ENCODE data around the gene CEP131.
A peak's percentile ranks its signal among the peaks of the same experiment; 100 is the strongest.
"Not testable (repeated sequence)": the region's sequence is repeated elsewhere in the genome, so short reads cannot be mapped to it uniquely, and the experiment has no call there.

The CEP131 gene

DNA sequence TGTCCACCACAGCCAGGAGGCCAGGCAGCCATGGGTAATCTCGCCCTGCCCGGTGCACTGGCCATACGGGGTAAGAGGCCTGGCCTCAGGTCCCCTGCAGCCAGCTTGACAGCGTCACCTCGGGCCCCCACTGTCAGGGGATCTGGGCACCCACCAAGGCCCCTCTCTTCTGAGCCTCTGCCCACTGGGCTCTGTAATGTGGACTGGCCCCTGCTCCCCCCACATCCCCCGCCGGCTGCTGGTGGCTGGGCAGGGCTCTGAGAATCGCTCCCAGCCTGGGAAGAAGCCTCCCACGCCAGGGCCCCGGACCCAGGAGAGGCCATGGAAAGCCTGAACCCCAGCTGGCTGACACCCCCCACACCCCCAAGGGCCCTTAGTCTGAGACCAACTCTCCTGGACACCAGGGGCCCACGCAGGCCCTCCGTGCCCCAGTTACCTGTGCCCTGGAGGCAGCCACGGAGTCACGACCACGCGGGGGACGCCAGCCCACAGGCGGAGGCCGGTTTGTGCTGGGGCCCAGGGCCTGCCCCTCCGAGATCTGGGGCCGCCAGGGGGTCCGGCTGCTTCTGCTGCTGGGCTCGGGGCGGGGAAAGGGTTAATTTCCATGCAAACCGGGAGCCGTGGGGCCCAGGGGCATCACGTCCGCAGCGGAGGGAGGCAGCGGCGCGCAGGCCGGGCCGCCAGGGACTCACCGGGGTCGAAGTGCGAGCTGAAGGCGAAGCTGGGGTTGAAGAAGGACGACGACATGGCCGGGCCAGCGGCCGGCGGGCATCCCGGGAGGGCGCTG, 57.3 kb downstream of the CEP131 start, which contains the start of gene PVALEF:
Gene PVALEF, plus strand, starts transcription at position 262 of the 787 bp plus-strand sequence. CDS start 15,720 bp downstream, outside the sequence.
- DNase-seq (ENCODE audit: low spot score), result peak; percentile 69

DNA sequence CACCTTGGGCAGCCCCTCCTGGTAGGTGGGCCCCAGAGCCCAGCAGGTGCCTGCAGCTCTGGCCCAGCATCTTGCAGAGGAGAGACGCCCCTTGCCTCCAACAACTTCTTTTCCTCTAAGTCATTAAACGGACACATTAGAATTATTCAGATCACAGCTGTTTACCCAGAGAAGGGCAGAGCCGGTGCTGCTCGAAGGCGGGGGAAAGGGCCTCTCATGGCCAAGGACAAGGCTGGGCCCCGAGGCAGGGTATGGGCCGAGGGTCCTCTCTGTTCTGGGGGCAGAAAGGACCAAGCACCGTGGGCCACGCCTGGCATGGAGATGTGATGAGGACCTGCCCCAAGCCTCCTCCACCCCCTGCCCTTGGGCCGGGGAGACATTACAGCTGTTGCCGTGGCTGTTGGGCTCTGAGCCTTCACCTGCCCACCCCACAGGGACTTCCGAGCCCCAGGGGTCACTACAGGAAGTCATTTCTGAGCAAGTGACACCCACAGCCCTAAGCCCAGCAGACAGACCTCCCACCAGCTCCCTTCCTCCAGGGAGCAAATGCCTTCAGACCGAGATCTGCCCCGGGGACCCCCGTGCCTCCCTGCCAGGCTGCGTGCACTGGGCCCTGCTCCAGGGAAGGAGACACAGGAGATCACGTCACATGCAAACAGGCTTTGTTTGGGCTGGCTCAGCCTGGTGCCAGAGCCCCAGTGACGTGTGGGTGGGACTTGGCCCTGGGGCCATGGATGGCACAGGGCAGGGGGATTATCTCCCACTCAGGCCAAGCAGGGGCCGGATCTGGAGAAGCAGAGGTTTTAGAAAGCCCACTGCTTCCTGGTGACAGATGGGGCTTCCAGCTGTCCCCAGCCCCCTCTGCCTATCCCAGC, 58.2 kb downstream of the CEP131 start:
- DNase-seq (ENCODE audit: low spot score), result peak; percentile 77

DNA sequence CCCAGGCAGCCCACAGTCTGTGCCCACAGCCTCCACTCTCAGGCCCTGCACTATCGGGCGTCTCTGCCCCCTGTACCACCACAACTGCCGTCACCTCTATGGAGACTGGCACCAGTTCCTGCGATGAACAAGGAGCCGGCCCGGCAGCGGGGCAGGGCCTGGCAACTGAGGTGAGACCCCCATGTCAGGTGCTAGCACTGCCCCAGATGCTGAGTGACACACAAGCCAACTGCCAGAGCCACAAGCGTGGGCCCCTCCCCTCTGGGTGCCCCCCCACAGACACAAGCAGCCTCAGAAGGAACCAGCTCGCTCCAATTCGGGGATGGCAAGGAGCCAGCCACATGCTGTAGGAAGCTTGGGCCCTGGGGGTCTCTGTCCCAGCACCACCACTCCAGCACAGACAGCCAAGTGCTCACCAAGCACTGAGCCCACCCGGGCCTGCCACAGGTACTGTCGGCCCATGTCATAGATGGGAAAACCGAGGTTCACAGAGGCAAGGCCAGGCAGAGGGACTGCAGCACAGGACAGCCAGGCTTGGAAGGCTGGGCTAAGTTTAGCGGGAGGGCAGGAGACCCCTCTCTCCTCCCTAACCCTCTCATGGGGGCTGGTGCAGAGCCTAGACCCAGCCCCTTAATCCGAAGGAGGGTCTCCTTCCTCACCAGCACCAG, 58.9 kb downstream of the CEP131 start:
- no peak for DNase-seq (ENCODE audit: low spot score)

DNA sequence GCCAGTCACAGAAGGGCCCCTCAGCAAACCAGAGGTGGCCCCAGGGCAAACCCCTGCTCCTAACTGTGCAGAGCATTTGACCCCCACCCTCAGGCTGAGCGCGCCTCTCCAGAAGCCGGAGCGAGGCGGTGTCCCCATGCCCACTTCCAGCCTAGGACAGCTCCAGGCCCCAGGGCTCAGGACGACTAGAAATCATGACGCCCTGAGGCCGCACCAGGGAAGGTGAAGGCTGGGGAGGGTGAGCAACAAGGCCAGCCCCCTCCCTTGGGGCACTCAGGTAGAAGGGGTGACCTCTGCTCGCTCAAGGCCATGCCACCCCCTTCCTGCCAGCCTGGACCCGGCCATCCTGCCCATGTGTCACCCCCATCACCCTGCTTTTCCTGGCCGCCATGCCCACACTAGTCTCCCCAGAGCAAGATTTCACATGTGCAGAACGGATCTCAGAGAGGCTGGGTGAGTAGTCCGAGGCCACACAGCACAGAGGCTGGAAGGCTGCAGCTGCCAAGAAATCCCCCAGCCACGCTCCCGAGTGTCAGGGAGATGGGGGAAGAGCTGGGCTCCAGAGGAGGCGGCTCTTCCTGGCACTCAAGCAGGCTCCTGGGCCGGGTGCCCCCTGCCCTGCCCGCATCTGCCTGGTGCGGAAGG, 59.6 kb downstream of the CEP131 start:
- no peak for DNase-seq (ENCODE audit: low spot score)

DNA sequence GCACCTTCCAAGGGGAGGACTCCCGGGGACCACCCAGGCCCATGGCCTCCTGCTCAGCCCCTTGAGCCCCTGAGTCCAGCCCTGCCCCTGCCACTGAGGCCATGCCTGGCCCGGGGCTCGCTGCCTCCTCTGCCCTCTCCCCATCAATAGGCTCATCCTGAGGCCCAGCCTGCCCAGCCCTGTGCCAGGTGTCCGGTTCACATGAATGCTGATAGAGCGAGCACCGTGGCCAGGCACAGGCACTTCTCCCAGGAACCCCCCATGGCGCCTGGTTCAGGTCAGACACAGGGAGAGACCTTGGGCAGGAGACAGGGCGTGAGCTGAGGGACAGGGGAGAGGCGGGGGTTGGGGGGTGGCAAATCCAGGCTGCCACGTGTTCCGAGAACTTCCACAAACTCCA, 60.3 kb downstream of the CEP131 start:
- DNase-seq (ENCODE audit: low spot score), result no peak

DNA sequence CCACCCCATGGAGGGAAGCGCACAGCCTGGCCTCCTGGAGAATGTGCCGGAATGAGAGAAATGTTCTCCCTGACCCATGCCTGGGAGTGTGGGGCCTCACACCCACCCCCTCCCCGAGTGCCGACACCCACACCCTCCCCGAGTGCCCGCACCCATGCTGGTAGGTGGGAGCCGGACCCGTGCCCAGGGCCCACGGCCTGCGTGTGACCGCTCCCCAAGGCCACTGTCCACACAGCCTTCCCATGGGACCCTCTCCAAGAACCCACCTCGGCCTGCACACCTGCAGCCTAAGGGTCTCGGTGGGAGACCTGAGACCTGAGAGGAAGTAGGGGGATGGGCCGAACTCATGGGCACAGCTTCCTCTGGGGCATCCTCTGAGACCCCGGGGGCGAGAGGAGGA, 60.8 kb downstream of the CEP131 start:
- DNase-seq (ENCODE audit: low spot score), result no peak

DNA sequence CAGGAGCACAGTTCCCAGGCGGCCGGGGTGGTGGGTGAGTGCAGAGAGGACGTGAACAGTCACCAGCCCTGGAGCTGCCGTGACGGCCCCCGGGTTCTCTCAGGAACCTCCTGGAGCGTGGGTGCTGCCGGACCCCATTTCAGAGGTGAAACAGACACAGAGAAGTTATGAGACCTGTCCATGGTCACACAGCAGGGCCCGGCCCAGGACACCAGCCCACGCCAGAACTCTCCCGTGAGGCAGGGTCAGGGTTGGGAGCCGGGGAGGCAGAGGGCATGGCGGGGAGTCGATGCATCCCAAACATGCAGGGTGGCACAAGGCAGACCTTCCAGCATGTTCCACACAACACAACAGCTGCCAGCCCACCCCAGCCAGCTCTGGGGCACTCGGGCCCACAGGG, 61.2 kb downstream of the CEP131 start:
- DNase-seq (ENCODE audit: low spot score), result no peak

DNA sequence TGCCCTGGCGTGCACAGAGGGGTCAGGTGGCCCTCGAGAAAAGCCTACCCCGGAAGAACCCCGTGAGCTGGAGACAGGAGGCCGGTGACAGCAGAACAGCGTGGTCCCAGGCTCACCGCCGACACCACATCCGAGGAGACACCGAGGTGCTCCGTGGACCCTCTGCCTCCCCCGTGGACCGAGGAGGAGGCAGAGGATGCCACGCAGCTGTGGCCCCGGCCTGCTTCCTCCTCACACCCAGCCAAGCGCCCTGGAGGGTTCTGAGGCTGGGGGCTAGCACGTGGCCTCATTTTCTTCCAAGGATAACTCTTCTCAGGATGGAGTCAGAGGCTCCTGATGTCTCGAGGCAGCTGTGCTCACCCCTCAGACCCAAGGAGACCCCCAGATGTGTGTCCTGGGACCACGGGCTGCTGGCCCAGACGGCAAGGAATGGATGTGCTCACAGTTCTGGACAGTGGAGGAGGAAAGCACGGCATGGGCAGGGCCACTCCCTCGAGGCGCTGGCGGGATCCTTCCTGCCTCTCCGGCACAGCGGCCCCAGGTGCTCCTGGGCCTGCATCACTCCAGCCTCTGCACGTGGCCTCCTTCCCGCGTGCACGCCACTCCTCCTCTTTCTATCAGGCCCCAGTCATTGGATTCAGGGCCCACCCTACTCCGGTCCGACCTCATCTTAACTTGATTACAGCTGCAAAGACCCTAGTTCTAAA, 61.9 kb downstream of the CEP131 start:
- no peak for DNase-seq (ENCODE audit: low spot score)

DNA sequence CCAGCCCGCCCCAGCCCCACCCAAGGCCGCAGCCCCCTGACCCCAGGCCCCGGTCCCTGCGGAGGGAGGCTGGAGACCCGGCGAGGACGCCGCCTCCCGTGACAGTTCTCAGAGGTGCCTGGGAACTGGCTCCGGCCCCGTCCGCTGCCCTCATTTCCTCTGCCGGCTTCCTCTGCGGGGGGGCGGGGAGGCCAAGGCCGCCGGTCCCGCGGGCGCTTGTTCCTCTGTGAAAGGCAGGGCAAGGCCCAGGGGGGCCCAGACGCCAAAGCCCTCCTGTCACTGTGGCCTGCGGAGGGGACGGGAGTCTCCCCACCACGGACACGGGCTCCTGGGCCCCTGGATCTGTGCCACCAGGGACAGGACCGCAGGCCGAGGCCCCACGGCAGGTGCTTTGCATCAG, 62.5 kb downstream of the CEP131 start:
- no peak for DNase-seq (ENCODE audit: low spot score)

DNA sequence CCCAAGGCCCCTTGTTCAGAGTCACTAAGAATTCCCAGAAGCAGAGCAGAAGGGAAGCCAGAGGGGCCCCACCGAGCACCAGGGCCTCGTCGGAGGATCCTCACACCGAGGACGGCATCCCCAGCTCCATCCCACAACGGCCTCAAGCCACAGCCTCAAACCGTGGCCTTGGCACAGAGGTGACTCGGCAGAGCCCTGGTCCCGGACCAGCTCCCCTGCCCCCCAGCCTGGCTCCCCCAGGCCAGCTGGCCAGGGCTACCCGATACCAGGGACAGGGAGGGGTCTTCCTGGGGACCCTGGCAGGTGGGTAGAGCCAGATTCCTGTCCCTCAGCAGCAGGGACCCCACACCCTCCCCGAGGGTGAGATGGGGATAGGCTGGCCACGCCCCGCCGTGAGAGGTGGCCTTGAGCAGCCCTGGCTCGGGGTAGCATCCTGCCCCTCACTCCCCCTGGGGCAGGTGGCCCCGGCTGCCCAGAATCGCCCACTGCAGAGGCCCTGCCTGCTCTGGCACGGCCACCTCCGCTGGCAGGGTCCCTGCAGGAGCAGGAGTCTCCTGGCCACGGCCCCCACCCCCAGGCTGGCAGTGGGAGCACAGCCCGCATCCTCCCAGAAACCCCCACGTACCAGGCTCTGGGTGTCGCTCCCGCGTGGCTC, 63.0 kb downstream of the CEP131 start:
- DNase-seq (ENCODE audit: low spot score), result no peak

DNA sequence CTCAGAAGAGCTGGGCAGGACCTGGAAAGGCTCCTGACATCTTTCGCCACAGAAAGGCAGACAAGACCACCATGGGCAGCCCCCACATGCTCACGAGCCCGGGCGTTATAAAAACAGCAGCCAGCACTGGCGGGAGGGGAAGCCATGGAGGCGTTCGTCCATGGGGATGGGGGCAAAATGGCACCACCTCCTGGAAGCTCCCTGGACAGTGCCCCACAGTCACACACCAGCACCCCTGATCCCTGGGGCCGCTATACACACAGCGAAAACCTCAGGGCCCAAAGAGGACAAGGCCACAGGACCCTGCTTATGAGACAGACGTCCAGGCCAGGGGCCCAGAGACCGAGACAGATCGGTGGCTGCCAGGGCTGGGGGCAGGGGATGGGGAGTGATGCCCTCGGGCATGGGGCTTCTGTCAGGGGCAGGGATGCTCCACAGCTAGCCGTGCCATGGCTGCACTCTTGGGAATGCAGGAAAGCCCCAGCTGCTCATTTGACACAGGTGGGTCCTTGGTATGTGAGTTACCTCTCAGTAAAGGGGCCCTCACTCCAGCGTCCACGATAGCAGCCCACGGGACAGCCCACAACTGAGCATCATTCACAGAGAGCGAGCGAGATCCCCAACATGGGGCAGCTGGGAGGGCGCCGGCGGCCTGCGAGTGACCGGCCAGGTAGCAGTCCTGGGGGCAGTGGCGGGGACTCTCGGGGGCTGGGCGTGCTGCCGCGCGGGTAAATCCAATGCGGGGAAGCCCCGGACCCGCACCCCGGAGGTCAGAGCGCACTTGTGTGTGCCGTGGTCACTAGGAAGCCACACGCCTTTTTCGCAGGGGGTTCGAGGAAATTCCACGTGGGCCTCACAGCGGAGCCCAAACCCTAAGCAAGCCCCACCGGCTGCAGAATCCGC, 63.8 kb downstream of the CEP131 start:
- no peak for DNase-seq (ENCODE audit: low spot score)

DNA sequence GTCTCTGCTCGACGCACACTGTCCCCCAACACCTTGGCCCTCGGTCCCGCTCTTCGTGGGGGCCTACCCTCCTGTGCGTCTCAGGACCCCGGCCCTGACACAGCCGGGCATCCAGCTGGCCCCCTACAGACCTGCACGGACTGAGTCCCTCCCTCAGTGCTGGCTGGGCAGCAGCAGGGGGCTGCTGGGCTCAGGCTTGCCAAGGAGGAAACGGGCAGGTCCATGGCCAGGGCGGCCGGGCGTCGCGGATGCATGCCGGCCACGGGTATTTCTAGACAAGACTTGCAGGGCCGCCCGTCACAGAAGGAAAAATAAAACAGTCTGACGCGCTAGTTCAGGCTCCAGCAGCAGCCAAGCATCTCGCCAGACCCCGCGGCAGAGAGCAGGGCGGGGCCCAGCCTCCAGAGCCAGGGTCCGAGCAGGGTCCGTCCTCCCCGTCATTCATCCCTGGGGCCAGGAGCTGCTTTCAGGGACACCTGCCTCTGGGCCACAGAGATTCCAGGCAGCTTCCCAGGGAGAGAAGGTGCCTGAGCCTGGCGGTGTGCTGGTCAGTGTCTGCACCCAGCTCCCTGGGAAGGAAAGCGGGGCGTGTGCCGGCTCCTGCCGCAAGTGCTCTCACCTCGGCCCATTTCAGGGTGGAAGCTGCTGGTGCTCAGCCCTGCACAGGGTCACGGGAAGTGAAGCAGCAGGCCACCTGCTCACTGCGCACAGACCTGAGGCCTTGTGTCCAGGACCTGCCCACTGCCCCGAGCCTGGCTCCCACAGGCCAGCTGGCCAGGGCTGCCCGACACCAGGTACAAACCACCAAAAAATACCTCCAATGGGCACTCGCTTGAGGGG, 64.7 kb downstream of the CEP131 start:
- DNase-seq (ENCODE audit: low spot score), result no peak

DNA sequence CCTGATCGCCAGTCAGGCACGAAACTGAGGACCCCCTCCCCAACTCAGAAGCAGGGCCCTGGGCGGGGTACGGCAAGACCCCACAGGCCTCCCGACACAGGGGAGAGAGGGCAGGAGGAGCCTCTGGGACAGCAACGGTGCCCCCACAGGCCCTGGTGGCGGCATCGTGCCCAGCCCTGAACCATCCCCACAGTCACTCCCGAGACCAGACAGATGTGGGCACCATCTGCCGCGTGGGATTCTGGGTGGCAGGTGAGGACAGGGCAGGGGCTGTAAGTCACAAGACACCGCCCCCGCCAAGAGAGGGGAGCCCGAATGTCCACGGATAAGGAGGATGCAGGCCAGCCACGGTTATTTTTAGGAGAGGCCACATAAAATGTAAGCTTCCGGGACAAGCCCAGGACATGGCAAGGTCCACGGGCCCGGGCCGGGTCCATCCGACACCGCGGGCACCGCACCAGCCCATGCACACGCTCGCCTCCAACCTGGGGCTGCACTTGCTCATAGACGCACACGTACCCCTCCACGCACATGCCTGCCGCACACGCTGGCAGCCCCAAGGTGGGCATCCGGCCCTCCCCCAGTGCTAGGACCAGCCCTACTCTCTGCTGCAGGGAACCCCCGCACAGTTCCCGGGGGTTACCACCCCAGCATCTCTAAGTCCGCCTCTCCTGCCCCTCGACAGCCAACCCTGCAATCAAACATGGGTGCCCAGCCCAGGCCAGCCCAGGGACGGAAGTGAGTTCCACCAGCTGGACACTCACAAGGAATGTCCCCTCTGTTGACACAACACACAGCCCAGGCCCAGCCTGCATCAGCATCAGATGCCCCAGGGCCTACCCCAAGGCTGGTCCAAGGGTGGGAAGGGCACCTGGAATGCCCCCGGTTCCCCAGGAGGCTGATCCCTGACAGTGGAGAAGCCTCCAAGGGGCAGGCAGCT, 65.6 kb downstream of the CEP131 start:
- DNase-seq (ENCODE audit: low spot score), result no peak

DNA sequence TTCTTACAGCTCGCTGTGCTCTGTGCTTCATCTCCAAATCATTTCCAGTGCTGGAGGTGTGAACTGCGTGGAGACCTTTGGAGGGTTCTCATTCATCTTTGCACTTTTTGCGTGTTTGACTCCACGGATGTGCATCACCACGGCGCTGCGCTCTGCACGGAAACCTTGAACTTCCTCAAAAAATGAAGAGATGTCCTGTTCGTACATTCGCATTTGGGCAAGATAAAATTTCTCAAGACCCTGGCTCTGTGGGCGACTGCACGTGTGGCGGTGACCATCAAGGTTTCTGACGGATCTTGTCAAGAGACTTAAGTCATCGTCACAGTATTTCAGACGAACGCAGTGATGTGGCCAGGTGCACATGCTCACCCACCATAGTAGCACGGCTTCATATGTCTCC, 67.8 kb downstream of the CEP131 start:
- no peak for DNase-seq (ENCODE audit: low spot score)

DNA sequence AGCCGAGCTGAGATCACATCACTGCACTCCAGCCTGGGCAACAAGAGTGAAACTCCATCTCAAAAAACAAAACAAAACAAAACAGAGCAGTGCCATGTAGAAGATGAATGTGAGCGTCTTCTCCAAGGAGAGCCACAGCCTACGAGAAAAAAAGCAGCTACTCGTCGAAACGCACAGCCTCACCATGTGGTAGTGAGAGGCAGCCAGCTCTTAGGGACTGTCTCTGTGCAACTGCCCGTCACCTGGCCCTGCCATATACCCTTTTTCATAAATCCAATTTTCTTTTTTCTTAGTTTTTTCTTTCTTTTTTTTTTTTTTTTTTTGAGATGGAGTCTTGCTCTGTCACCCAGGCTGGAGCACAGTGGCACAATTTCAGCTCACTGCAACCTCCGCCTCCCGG, 68.7 kb downstream of the CEP131 start:
- DNase-seq (ENCODE audit: low spot score), result not testable (repeated sequence)

DNA sequence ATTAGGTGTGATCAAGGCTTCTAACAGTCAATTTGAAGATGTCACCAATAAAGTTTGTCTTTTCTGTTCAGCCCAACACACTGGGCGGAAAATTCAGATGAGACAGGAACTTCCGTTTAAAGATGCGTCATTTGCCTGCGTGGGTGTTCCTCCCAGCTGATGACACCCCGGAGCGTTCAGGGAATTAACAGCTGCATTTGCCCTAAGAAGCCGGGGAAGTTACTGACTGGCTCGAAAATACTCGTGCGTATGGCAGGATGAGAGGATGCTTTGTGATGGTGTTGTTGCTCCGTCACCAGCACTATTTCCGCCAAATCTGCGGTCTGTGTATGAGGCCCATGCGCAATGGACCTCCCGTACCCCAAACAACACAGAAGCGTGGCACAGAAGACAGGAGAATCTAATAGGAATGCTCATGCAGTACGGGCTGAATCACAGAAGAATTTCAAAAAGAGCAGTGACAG, 69.4 kb downstream of the CEP131 start:
- peak; percentile 95 for DNase-seq (ENCODE audit: low spot score)

DNA sequence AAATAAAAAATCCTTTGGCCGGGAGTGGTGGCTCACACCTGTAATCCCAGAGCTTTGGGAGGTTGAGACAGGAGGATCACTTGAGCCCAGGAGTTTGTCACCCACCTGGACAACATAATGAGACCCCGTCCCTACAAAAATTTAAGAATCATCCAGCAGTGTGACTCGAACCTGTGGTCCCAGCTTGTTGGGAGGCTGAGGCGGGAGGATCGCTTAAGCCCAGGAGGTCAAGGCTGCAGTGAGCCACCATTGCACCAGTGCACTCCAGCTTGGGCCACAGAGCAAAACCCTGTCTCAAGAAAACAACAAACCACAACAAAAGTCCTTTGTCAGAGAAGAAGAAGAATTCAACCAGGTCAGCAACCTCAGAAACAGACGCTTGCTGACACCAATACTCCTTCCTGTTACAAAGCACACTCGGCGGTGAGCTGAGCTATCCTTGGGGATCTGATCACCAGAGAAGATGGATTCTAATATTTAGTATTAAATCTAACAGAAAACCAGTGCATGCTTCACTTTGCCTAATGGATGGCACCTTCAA, 70.4 kb downstream of the CEP131 start:
- no peak for DNase-seq (ENCODE audit: low spot score)
